HG02798 (cell line): Measurements from ENCODE around the gene CTAGE8.
"Not testable (repeated sequence)": the region's sequence is repeated elsewhere in the genome, so short reads cannot be mapped to it uniquely, and the experiment has no call there.

ENCODE experiments used
- ATAC-seq: cut with Tn5 transposase; IDR thresholded peaks from one replicate; pipeline ENCODE4 v1.9.1; 2021; ENCODE audit warnings: mild to moderate bottlenecking; ENCODE audit not compliant: unreplicated experiment, poor library complexity

CTAGE8 gene

GRCh38 chr7:144256112-144256511, 13.0 kb downstream of the CTAGE8 start:
- ATAC-seq = no peak

GRCh38 chr7:144255471-144255897, 13.6 kb downstream of the CTAGE8 start:
- ATAC-seq = no peak

DNA sequence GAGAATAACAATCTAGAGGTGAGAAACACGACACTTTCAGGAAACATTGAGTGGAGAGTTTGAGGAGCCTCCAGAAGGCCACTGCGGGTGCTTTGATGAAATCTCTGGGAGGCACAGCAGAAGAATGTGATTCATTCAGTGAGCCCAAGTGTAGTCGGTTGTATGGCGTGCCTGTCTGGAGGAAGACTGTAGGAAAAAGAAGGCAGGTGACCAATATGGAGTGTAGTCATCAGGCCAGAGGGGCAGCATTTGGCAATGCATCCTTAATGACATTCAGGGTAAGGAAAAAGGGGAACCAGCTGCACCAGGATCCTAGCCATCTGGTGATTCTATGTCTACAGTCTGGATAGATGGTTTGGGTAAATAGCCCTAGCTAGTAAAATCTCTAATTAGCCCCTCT, 16.8 kb downstream of the CTAGE8 start:
- ATAC-seq = not testable (repeated sequence)

DNA sequence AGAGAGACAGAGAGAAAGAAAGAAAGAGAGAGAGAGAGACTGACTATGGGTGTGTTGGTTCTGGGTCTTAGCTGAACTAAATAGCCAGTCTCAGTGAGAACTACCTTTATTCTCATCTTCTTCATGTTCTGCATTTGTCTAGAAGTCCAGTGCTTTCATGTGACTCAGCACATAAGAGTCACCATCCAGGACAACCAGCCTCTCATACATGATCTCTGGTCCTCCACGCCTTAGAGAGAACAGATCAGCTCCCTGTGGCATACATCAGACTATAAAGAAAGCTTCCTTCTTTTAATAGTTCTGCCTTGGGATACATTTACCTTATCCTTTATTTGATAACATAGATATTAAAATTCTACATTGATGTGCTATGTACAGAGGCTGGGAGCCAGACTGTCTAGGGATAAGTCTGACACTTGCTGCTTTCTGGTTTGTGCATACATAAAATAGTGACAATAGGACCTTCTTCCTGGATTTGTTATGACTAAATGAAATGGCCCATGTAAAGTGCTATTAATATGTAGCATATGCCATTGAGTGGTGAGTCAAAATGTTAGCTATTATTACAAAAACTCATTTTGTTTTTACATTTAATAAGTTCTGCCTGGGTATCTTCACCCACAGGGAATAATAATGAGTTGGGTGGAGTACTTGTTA, 21.3 kb downstream of the CTAGE8 start:
- not testable (repeated sequence) for ATAC-seq

DNA sequence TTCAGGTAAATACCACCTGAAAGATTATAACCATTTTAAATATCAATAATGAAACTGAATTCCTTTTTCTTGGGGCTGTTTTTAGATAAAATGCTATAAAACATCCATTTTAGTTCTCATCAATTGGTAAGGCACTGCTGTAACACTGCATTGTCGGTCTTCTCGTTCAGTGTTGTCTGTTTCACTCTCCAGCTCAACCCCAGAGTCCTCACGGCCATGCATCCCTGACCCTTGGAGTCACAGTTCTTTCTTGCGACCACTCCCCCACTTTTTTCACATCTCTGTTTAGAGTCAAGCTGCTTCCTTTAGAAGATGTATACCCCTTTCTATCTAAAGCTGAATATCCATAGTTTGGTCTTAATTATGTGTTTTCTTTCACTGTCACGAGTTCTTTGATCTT, 22.1 kb downstream of the CTAGE8 start:
- ATAC-seq = not testable (repeated sequence)

DNA sequence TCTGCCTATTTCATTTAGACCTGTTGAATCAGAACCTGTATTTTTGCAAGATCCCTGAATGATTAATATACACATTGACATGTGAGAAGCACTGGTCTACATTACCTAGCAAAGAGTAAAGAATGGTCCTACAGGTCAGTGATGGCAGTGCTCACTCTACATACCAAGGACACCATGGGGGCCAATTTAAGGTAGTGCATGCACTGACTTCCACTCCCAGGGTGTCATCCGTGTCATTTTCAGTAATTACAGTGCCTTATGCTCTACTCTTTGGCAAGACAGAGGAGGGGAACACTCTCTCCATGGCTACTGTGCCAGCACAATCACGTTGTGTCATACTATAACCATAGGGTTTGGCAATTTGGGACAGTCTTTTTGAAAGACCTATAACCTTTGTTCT, 23.7 kb downstream of the CTAGE8 start:
- not testable (repeated sequence) for ATAC-seq

DNA sequence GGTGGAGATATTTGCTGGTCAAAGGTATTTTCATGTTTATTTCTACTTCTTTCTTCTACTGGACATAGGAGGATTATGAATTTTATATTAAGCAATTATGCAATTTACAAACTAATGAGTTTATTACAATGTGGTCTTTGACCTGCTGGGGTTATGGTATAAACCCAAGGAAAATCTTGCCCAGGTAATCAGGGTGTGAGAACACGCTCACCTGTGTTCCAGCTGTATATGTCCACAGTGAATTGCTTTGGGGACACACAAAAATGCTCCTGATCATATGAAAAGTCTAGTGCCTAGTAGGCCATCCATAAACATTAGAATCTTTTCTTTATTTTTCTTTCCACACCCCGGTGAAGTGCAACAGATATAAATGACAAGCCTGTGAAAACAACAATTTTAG, 29.7 kb downstream of the CTAGE8 start, which contains the start of gene OR2A42:
TSS of gene OR2A42 (minus strand) at position 241 of the 400 bp plus-strand sequence. CDS start 6,762 bp downstream, outside the sequence.
- not testable (repeated sequence) for ATAC-seq

GRCh38 chr7:144238530-144239082, 30.5 kb downstream of the CTAGE8 start:
- not testable (repeated sequence) for ATAC-seq

GRCh38 chr7:144233039-144233438, 36.0 kb downstream of the CTAGE8 start:
- not testable (repeated sequence) for ATAC-seq

- not testable (repeated sequence) for ATAC-seq
Measured at GRCh38 chr7:144231027-144231426, 38.1 kb downstream of the CTAGE8 start.

DNA sequence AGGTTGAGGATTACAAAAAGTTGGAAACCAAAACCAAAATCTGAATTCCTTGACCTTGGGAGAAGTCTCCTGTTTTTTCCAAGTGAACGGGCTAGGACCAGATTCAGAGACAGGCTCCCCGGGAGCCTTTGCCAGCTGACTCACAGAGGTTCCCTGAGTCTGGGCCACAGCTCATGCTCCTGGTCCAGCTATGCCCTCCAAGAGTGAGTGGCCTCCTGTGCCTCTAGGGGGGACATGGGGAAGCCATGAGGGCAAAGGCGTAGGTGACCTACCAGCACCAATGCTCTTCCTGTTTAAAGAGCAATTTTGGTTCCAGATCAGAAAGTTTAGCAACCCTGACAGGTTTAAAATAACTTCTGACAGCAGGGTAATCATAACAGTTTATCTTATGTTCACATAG, 40.3 kb downstream of the CTAGE8 start:
- ATAC-seq = not testable (repeated sequence)

- not testable (repeated sequence) for ATAC-seq
Measured at GRCh38 chr7:144226866-144227265, 42.2 kb downstream of the CTAGE8 start.

DNA sequence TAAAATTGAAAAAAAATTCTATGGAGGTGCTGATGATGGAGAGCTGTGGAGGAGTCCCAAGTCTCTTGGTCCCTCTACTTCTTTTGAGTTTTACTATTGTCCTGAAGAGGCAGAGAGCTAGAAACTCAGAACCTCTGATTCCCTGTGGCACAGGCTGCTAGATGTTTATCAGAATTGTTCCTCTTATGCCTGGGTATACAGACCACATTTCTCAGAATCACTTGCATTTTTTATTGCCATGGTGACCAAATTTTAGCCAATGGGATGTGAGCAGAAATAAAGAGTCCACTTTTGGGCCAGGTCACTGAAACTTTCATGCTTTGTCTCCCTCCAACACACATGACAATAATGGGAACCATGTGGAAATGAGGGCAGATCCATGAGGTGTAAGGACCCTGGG, 45.4 kb downstream of the CTAGE8 start:
- ATAC-seq = not testable (repeated sequence)

GRCh38 chr7:144220531-144220930, 48.6 kb downstream of the CTAGE8 start:
- not testable (repeated sequence) for ATAC-seq

GRCh38 chr7:144219149-144219548, 49.9 kb downstream of the CTAGE8 start:
- not testable (repeated sequence) for ATAC-seq

DNA sequence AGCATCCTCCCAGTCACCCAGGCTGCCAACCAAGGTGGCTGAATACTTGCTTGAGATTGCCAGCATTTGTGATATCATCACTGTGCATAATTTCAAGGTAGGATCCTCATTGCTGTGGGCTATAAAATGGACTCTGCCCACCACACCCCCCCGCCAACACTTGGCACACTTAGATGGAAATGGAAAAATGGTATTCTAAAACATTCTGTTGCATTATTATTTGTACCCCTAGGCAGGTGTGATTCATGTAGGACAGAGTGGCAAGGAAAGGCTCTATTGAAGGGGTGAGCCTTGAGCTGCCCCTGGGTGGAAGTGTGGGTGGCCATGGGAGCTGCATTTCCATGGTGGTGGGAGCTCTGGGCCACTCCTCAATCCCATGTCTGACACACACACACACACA, 50.5 kb downstream of the CTAGE8 start:
- not testable (repeated sequence) for ATAC-seq

GRCh38 chr7:144217200-144217599, 51.9 kb downstream of the CTAGE8 start:
- ATAC-seq = not testable (repeated sequence)
